HEK293T (cell line): Measurements from ENCODE around the gene KCND3.

Experiments
- CTCF ChIA-PET: fragments of 350-600 bp; formaldehyde crosslinking; extraction: SDS; loops from one replicate; lab custom pipeline; 2021; ENCODE audit warnings: antibody characterized with exemption, inconsistent platforms; lab: Yijun Ruan, JAX
- POLR2A ChIA-PET: fragments of 350-600 bp; formaldehyde crosslinking; extraction: SDS; loops from one replicate; lab custom pipeline; 2020; ENCODE audit warnings: antibody characterized with exemption, inconsistent platforms; lab: Yijun Ruan, JAX
- DNase-seq: peaks from one replicate; pipeline ENCODE4 v3.0.0; 2012; ENCODE audit warnings: mixed read lengths; ENCODE audit errors: extremely low spot score
- ARNT ChIP-seq: fragments of 450-650 bp; IDR thresholded peaks from 2 replicates; pipeline ENCODE4 v1.6.1; 2017; ENCODE audit warnings: mild to moderate bottlenecking
- BHLHE40 ChIP-seq: fragments of 450-650 bp; IDR thresholded peaks from 2 replicates; pipeline ENCODE4 v1.6.1; 2016; ENCODE audit warnings: mild to moderate bottlenecking, moderate library complexity, borderline replicate concordance
- CTBP1 ChIP-seq: fragments of 450-650 bp; IDR thresholded peaks from 2 replicates; pipeline ENCODE4 v1.6.1; 2016; ENCODE audit warnings: borderline replicate concordance
- ELF4 ChIP-seq: fragments of 450-650 bp; IDR thresholded peaks from 2 replicates; pipeline ENCODE4 v1.6.1; 2017; ENCODE audit warnings: antibody characterized with exemption
- FOXA1 ChIP-seq: fragments of 450-650 bp; IDR thresholded peaks from 2 replicates; pipeline ENCODE4 v1.6.1; 2016; ENCODE audit warnings: mild to moderate bottlenecking
- FOXK2 ChIP-seq: fragments of 450-650 bp; IDR thresholded peaks from 2 replicates; pipeline ENCODE4 v1.6.1; 2016; ENCODE audit warnings: mild to moderate bottlenecking
- FOXM1 ChIP-seq: fragments of 450-650 bp; IDR thresholded peaks from 2 replicates; pipeline ENCODE4 v1.6.1; 2017; ENCODE audit warnings: mild to moderate bottlenecking, borderline replicate concordance
- HDGF ChIP-seq: fragments of 450-650 bp; IDR thresholded peaks from 2 replicates; pipeline ENCODE4 v1.6.1; 2017; ENCODE audit warnings: antibody characterized with exemption, borderline replicate concordance
- L3MBTL2 ChIP-seq: fragments of 450-650 bp; conservative IDR thresholded peaks from 2 replicates; pipeline ENCODE4 v1.6.1; 2016; ENCODE audit warnings: mild to moderate bottlenecking
- LEF1 ChIP-seq: fragments of 450-650 bp; IDR thresholded peaks from 2 replicates; pipeline ENCODE4 v1.6.1; 2017; ENCODE audit warnings: mild to moderate bottlenecking, borderline replicate concordance
- NFRKB ChIP-seq: fragments of 450-650 bp; IDR thresholded peaks from 2 replicates; pipeline ENCODE4 v1.6.1; 2016; ENCODE audit warnings: mild to moderate bottlenecking, moderate library complexity
- SP1 ChIP-seq: fragments of 450-650 bp; IDR thresholded peaks from 2 replicates; pipeline ENCODE4 v1.6.1; 2017
- SUZ12 ChIP-seq: fragments of 450-650 bp; IDR thresholded peaks from 2 replicates; pipeline ENCODE4 v1.6.1; 2016; ENCODE audit warnings: mild to moderate bottlenecking
- TARDBP ChIP-seq: fragments of 450-650 bp; IDR thresholded peaks from 2 replicates; pipeline ENCODE4 v1.6.1; 2016
- ZNF384 ChIP-seq: fragments of 450-650 bp; IDR thresholded peaks from 2 replicates; pipeline ENCODE4 v1.6.1; 2016
- TF ChIP-seq, protein P1 (sequence below): fragments of 450-650 bp; IDR thresholded peaks from 2 replicates; pipeline ENCODE4 v1.6.1; 2016

Gene KCND3

DNA sequence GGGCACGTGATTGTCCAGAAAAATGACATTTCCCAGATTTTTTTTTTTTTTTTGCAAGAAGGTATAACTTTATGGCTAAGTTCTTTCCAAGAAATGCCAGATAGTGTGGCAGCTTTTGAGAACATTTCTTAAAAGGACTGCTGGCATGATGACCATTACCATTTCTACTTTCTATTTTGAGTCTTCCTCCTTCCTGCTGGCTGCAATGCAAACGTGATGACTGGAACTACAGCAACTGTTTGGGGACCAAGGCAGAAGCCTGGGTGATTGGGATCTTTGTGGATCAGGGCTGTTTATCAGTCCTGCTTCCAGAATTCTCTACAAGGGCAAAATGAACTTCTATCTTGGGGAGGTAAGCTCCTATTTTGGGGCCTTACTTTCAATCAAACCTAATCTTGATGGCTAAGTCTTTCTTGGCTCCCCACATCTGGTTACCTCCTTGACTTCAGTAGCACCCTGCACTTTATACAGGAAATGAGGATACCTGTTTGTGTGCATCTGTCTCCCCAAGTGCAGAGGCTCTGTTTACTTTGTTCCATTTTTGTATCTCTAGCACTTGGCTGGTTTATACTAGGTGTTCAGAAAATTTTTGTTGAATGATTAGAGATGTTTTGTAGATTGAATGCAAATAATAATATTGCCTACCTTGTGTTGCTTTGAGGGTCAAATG lies 237.4 kb downstream of the KCND3 start:
- ChIA-PET CTCF (interaction anchor here (0.8 to 2.5 kb wide), 4 partner anchors 18 to 971 kb away, joined by 3 to 10 read pairs (median 6); no protein-coding TSS in a partner anchor), POLR2A (interaction anchor here (1.3 kb wide), 2 partner anchors 13 to 245 kb away, joined by 3 to 7 read pairs; partner anchors contain the start of gene INKA2)
- no peak for DNase-seq
- TF ChIP-seq TARDBP (no peak), FOXM1 (no peak), FOXK2 (no peak), ELF4 (no peak), FOXA1 (no peak), NFRKB (no peak), SP1 (no peak), BHLHE40 (no peak), SUZ12 (no peak), L3MBTL2 (no peak), HDGF (no peak), ARNT (no peak), CTBP1 (no peak), LEF1 (no peak), ZNF384 (no peak)
- TF ChIP-seq, protein P1, sequence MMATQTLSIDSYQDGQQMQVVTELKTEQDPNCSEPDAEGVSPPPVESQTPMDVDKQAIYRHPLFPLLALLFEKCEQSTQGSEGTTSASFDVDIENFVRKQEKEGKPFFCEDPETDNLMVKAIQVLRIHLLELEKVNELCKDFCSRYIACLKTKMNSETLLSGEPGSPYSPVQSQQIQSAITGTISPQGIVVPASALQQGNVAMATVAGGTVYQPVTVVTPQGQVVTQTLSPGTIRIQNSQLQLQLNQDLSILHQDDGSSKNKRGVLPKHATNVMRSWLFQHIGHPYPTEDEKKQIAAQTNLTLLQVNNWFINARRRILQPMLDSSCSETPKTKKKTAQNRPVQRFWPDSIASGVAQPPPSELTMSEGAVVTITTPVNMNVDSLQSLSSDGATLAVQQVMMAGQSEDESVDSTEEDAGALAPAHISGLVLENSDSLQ: no peak

DNA sequence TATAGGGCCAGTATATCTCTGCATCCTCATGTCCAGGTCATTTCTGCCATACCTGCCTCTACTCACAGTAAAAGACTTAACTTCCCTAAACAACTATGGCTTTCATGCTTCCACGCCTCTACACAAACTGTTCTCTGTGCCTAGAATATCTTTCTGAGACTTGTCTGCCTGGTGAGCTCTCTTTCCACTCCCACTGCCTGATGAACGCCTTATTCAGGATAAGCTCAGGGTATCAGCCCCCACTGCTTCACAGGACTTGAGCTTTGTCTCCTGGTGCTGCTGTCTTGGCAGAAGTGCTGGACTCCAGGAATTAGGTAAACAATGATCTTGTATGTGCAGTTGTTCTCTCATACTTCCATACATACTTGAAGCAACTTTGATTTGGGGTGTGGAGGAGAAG lies 238.6 kb downstream of the KCND3 start:
- no peak for DNase-seq
- POLR2A ChIA-PET: interaction anchor here (0.7 to 1.3 kb wide), 3 partner anchors 12 to 243 kb away, joined by 3 to 7 read pairs (median 3); partner anchors contain the start of gene INKA2
- no peak for TF ChIP-seq L3MBTL2
- TF ChIP-seq, protein P1: no peak
- no peak for TF ChIP-seq LEF1
- TF ChIP-seq HDGF: no peak
- no peak for TF ChIP-seq ZNF384
- CTCF ChIA-PET: interaction anchor here (0.5 to 2.5 kb wide), 5 partner anchors 16 to 970 kb away, joined by 3 to 10 read pairs (median 5); no protein-coding TSS in a partner anchor

DNA sequence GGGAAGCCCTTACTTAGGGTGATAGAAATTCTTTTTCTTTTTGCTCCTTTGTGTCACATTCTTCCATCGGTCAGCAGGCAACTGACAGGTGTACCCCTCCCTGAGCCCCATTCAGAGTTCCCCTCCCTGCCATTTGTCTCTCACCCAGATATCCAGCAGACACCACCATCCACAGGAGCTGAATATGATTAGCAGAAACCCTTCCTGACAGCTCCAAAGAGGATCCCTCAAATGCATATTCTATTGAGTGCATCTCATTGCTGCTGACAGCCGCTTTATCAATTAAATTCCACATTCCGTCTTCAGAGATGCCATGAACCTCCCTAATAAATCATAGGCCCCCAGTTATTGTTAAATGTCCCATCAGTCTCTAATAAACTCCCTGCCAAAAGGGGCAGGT lies 239.8 kb downstream of the KCND3 start:
- DNase-seq: no peak
- no peak for TF ChIP-seq L3MBTL2
- TF ChIP-seq CTBP1: no peak
- no peak for TF ChIP-seq LEF1
- TF ChIP-seq TARDBP: no peak
- TF ChIP-seq NFRKB: no peak
- POLR2A ChIA-PET: interaction anchor here (1.2 kb wide), 2 partner anchors 10 to 35 kb away, joined by 3 read pairs; partner anchors contain the start of gene INKA2
- CTCF ChIA-PET: interaction anchor here (0.9 to 3.0 kb wide), 2 partner anchors 35 to 267 kb away, joined by 3 to 7 read pairs; no protein-coding TSS in a partner anchor

DNA sequence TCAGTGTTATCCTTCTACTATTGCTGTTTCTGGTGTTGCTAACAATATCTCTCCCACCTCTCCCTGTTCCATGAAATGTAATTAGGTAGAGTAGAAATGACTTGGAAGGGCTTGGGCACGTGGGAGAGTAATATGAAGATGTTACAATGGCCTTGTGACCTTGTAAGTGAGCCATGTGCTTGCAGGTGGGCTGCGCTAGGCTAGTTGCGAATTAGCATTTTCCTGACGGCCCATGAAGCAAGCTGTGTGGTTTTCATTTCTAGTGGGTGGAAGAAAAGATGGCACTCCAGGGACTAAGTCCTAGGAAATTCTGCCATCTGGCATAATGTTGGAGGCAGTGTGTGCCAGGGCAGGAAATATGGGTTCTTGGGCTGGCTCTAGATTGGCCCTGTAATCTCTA lies 241.5 kb downstream of the KCND3 start:
- DNase-seq: no peak
- TF ChIP-seq L3MBTL2: no peak
- TF ChIP-seq TARDBP: no peak
- no peak for TF ChIP-seq ELF4
- TF ChIP-seq ZNF384: no peak
- no peak for TF ChIP-seq CTBP1
- TF ChIP-seq FOXK2: no peak
- no peak for TF ChIP-seq FOXM1
- no peak for TF ChIP-seq ARNT
- no peak for TF ChIP-seq SP1
- no peak for TF ChIP-seq LEF1
- POLR2A ChIA-PET: interaction anchor here (1.2 kb wide), 1 partner anchor 34 kb away, joined by 5 read pairs; no protein-coding TSS in a partner anchor
- CTCF ChIA-PET: interaction anchor here (0.6 to 3.0 kb wide), 9 partner anchors 10 to 266 kb away, joined by 3 to 17 read pairs (median 3); partner anchors contain the start of gene INKA2

DNA sequence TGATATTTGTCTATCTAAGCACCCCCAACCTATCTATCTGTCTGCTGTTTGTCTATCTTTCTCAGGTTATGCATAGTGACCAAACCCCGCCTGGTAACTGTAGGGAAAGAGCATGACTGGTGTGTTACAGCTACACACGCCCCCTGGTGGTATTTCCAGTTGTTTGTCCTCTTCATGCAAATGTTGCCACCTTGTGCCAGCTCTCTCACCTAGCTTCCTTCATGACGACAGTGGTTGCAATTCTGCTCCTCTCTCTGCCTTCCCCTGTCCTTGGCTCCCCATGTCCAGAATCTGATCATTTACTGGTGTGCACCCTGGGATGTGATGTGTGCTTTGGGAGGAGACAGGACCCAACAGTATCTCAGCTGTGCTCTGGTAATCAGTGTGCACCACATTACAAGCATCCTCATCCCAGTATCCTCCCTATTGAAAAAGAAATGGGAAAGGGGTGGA lies 242.2 kb downstream of the KCND3 start:
- TF ChIP-seq SUZ12: no peak
- TF ChIP-seq CTBP1: 0 out of 2 replicates have a peak, but pooled peaks have one; percentile 9
- TF ChIP-seq FOXK2: no peak
- TF ChIP-seq FOXM1: 0 out of 2 replicates have a peak, but pooled peaks have one; percentile 49
- no peak for TF ChIP-seq BHLHE40
- no peak for TF ChIP-seq FOXA1
- ChIA-PET CTCF (interaction anchor here (0.6 to 3.0 kb wide), 10 partner anchors 9 to 265 kb away, joined by 3 to 17 read pairs (median 3); partner anchors contain the start of gene INKA2), POLR2A (interaction anchor here (1.2 kb wide), 1 partner anchor 33 kb away, joined by 5 read pairs; no protein-coding TSS in a partner anchor)
- peak; percentile 82 for DNase-seq

DNA sequence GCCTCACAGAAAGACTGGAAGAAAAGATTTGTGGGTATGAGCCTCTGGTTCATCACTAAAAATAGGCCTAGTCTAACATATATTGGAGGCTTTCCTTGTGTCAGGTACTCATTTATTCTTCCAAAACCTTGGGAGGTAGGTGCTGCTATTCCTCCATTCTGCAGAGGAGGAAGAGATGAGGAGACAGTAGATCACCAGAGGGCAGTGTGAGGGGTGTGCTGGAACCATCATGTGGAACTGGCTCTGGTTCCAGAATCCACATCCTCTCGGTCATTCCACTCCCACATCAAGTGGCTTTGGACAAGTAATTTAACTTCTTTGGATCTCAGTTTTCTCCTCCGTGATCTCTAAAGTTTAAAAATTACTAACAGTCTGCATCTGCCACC lies 242.9 kb downstream of the KCND3 start:
- no peak for TF ChIP-seq L3MBTL2
- no peak for TF ChIP-seq ARNT
- no peak for TF ChIP-seq CTBP1
- no peak for TF ChIP-seq FOXK2
- no peak for TF ChIP-seq BHLHE40
- TF ChIP-seq SUZ12: no peak
- TF ChIP-seq FOXA1: no peak
- TF ChIP-seq NFRKB: no peak
- no peak for TF ChIP-seq HDGF
- TF ChIP-seq TARDBP: no peak
- TF ChIP-seq LEF1: no peak
- TF ChIP-seq ZNF384: no peak
- TF ChIP-seq, protein P1: no peak
- TF ChIP-seq ELF4: no peak
- TF ChIP-seq SP1: no peak
- DNase-seq: no peak
- CTCF ChIA-PET: interaction anchor here (1.1 to 3.0 kb wide), 7 partner anchors 8 to 264 kb away, joined by 3 to 17 read pairs (median 7); partner anchors contain the start of gene INKA2
- POLR2A ChIA-PET: interaction anchor here (1.2 kb wide), 1 partner anchor 32 kb away, joined by 5 read pairs; no protein-coding TSS in a partner anchor
